ENCODE measurements around the gene HEPHL1.

GRCh38 chr11:94120946-94121345, 99.8 kb downstream of the HEPHL1 start:
- TF ChIP-seq, protein P1, sequence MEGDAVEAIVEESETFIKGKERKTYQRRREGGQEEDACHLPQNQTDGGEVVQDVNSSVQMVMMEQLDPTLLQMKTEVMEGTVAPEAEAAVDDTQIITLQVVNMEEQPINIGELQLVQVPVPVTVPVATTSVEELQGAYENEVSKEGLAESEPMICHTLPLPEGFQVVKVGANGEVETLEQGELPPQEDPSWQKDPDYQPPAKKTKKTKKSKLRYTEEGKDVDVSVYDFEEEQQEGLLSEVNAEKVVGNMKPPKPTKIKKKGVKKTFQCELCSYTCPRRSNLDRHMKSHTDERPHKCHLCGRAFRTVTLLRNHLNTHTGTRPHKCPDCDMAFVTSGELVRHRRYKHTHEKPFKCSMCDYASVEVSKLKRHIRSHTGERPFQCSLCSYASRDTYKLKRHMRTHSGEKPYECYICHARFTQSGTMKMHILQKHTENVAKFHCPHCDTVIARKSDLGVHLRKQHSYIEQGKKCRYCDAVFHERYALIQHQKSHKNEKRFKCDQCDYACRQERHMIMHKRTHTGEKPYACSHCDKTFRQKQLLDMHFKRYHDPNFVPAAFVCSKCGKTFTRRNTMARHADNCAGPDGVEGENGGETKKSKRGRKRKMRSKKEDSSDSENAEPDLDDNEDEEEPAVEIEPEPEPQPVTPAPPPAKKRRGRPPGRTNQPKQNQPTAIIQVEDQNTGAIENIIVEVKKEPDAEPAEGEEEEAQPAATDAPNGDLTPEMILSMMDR (IDR thresholded peaks at IDR 0.05), result no peak
- TF ChIP-seq POLR2A (IDR thresholded peaks at IDR 0.05), result no peak
